Activated naive CD8-positive, alpha-beta T cell treated with anti-CD3 and anti-CD28 coated beads for 36 hours (primary cell): Measurements from ENCODE around the gene ZNF571. TPM values are rescaled to one million over a fixed set of nuclear protein-coding genes. Genes with fewer than 3 reads are reported as not detected.

ENCODE experiments used
- total RNA-seq, 2 experiments: library from RNA; stranded (reverse); gene quantifications; one replicate each; pipeline ENCODE4 v1.2.3, GENCODE V29; 2021

ZNF571 gene
- total RNA-seq, 2 experiments from 2014 or later = 2.5 to 2.7 TPM

Other genes with a start within 250 kb of the ZNF571 start
- gene ZNF527, start 223.7 kb downstream of the ZNF571 start, total RNA-seq = 1 to 10 TPM; 5.2 to 6.6 TPM
- gene ZNF569, start 127.3 kb downstream of the ZNF571 start, total RNA-seq = 1 to 10 TPM; 6.9 to 7.0 TPM
- gene ZNF570, start 125.4 kb downstream of the ZNF571 start, total RNA-seq = 1 to 10 TPM; 4.2 to 4.8 TPM
- 1 to 10 TPM; 3.9 to 4.8 TPM for gene ZNF793, start 87.9 kb downstream of the ZNF571 start, total RNA-seq
- gene ZNF540, start 84 bp upstream of the ZNF571 start, total RNA-seq = under 1 TPM; 0.72 to 0.82 TPM
- 1 to 10 TPM; 7.8 to 8.3 TPM for gene ZFP30, start 60.7 kb upstream of the ZNF571 start, total RNA-seq
- gene ZNF607, start 125.0 kb upstream of the ZNF571 start, total RNA-seq = 1 to 10 TPM; 4.7 to 6.5 TPM
- 1 to 10 TPM; 7.3 to 7.8 TPM for gene ZNF573, start 184.8 kb upstream of the ZNF571 start, total RNA-seq